Ishikawa (cell line): ENCODE results near the gene ZNF805.

ENCODE experiments used
- CEBPB ChIP-seq: IDR thresholded peaks from 2 replicates; pipeline ENCODE4 v1.6.1; 2012
- CREB1 ChIP-seq: IDR thresholded peaks from 2 replicates; pipeline ENCODE4 v1.6.1; 2012; ENCODE audit warnings: low read depth
- EGR1 ChIP-seq: IDR thresholded peaks from 2 replicates; pipeline ENCODE4 v1.6.1; 2012
- EP300 ChIP-seq: IDR thresholded peaks from 2 replicates; pipeline ENCODE4 v1.6.1; 2012; ENCODE audit warnings: borderline replicate concordance
- FOXM1 ChIP-seq: IDR thresholded peaks from 2 replicates; pipeline ENCODE4 v1.6.1; 2012; ENCODE audit warnings: low read depth, borderline replicate concordance
- MAX ChIP-seq: IDR thresholded peaks from 2 replicates; pipeline ENCODE4 v1.6.1; 2012
- NFIC ChIP-seq: IDR thresholded peaks from 2 replicates; pipeline ENCODE4 v1.6.1; 2012
- RAD21 ChIP-seq: IDR thresholded peaks from 2 replicates; pipeline ENCODE4 v1.6.1; 2012; ENCODE audit warnings: low read depth
- REST ChIP-seq: IDR thresholded peaks from 2 replicates; pipeline ENCODE4 v1.6.1; 2012; ENCODE audit warnings: low read depth, mild to moderate bottlenecking
- TAF1 ChIP-seq: IDR thresholded peaks from 2 replicates; pipeline ENCODE4 v1.6.1; 2012; ENCODE audit warnings: low read depth, mild to moderate bottlenecking
- USF1 ChIP-seq: IDR thresholded peaks from 2 replicates; pipeline ENCODE4 v1.6.1; 2012
- YY1 ChIP-seq: IDR thresholded peaks from 2 replicates; pipeline ENCODE4 v1.6.1; 2012; ENCODE audit warnings: low read depth
- ZBTB7A ChIP-seq: IDR thresholded peaks from 2 replicates; pipeline ENCODE4 v1.6.1; 2012; ENCODE audit warnings: low read depth

GRCh38 chr19:57288373-57288772, 47.9 kb downstream of the ZNF805 start:
- TF ChIP-seq EP300 (no peak), CEBPB (no peak), NFIC (no peak), YY1 (no peak), REST (no peak), USF1 (no peak), RAD21 (no peak), FOXM1 (no peak), TAF1 (no peak), MAX (no peak), CREB1 (no peak), EGR1 (no peak), ZBTB7A (no peak)
